ENCODE data around the gene AKR1B15. TPM values are rescaled to one million over a fixed set of nuclear protein-coding genes. Genes with fewer than 3 reads are reported as not detected.

Gene AKR1B15
- total and polyA plus RNA-seq, 2 donors (not counting 3 experiments of a cell fraction or from before 2014, with no cell fraction given), result not detected

DNA sequence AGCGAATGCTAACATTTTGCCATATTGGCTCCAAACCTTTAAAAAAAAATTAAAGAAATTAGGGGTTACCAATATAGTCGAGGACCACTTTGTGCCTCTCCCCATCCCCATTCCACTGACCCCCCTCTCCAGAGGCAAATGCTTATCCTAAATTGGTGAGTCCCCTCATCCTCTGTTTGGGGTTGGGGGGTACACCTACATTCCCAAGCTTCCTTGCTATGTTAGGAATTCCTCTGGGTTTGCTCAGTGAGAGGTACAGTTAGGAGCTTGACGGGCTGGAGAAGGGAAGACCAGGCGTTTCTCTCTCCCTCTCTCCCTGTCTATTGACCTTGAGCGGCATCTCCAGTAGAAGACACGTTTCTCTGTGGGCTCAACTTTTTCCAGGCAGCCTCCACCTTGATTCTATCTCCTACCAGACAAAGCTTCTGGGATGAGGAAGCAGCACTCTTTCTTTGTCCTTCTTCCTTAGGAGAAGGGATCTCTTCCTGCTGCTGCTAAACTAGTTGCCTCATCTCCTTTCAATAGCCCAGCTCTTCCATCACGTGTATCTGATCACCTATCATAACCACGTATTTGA, 6.6 kb upstream of the AKR1B15 start:
- Histone ChIP-seq H2AFZ (ENCODE audit: low read depth, low read length) (no peak overlapping the region), H4K20me1 (replicated peaks; ENCODE audit: control insufficient read depth, extremely low read depth, insufficient read depth, low read length) (no peaks in the 10 kb centered on the region), H3K9me1 (replicated peaks; ENCODE audit: control insufficient read depth, extremely low read depth, insufficient read depth, low read length) (no peaks in the 10 kb centered on the region), H3K4me2 (ENCODE audit: insufficient read depth, low read length) (no peak overlapping the region), H3K36me3 (ENCODE audit: control insufficient read depth in 2 of 2, extremely low read depth in 1 of 2, insufficient read depth in 2 of 2, low read length in 2 of 2) (no peaks in the 10 kb centered on the region), H3K27ac (ENCODE audit: insufficient read depth, low read depth, low read length) (no peak overlapping the region), H3K9ac (replicated peaks; ENCODE audit: extremely low read depth, insufficient read depth, low read length) (no peak overlapping the region), H3K79me2 (ENCODE audit: control insufficient read depth, insufficient read depth, low read length) (no peaks in the 10 kb centered on the region), H3K27me3 (ENCODE audit: control insufficient read depth in 2 of 2, insufficient read depth in 2 of 2, low read length in 2 of 2) (peaks cover 15 to 22% of the 10 kb centered on the region in 2 experiments), H3K9me3 (replicated peaks; ENCODE audit: control insufficient read depth, insufficient read depth, low read length) (no peaks in the 10 kb centered on the region), H3K4me3 (replicated peaks in 1 of 3; ENCODE audit: insufficient read depth in 1 of 3, low read depth in 1 of 3, low read length in 3 of 3) (no peak overlapping the region), H3K4me1 (ENCODE audit: control insufficient read depth, extremely low read depth, insufficient read depth, low read length) (no peaks in the 10 kb centered on the region)
- no peak for DNase-seq (ENCODE audit: low read depth, low spot score)
- BruUV-seq (replicated peaks), result no TSS peak
- intact Hi-C loops (cut with micrococcal nuclease), result no loop called here
- CTCF ChIA-PET, result interaction anchor here (1.4 to 2.3 kb wide), 2 partner anchors 12 to 65 kb away, joined by 3 to 6 read pairs; no protein-coding TSS in a partner anchor
- no peak for FAIRE-seq
- TF ChIP-seq GATA2 (IDR thresholded peaks at IDR 0.05; ENCODE audit: insufficient read depth, insufficient read length, low read depth, low read length) (no peak), FOS (IDR thresholded peaks at IDR 0.05; ENCODE audit: borderline replicate concordance, insufficient read depth, low read length) (no peak), MYC (IDR thresholded peaks at IDR 0.05; ENCODE audit: low read depth, low read length) (no peak), POLR2AphosphoS5 (IDR thresholded peaks at IDR 0.05; ENCODE audit: insufficient read depth, low read depth, low read length) (no peak), JUN (IDR thresholded peaks at IDR 0.05; ENCODE audit: borderline replicate concordance, insufficient read depth, insufficient read length, low read depth) (no peak), POLR2A (IDR thresholded peaks at IDR 0.05; ENCODE audit: low read depth, low read length) (no peak), CTCF (IDR thresholded peaks at IDR 0.05; ENCODE audit: extremely low read depth in 1 of 2, insufficient read depth in 1 of 2, low read depth in 1 of 2, low read length in 2 of 2) (no peak), EZH2 (IDR thresholded peaks at IDR 0.05; ENCODE audit: borderline replicate concordance, low read depth, low read length, severe bottlenecking) (no peak)
- TF ChIP-seq, protein P1, sequence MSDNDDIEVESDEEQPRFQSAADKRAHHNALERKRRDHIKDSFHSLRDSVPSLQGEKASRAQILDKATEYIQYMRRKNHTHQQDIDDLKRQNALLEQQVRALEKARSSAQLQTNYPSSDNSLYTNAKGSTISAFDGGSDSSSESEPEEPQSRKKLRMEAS (IDR thresholded peaks at IDR 0.05; ENCODE audit: insufficient read depth, insufficient read length), result no peak
- POLR2A ChIA-PET, result no interaction called here
- dilution Hi-C loops (cut with MboI; ENCODE audit: extremely low pct_ligation_motif_present, low sequenced_read_pairs), result no loop called here
